SKM-1 treated with dmso at 0.1 percent for 144 hours (cell line): ENCODE results near the gene VASN.
"Not testable (repeated sequence)": the region's sequence is repeated elsewhere in the genome, so short reads cannot be mapped to it uniquely, and the experiment has no call there.

Source experiments
- DNase-seq: peaks from one replicate; lab custom pipeline; 2025; ENCODE audit not compliant: unreplicated experiment; lab: John Stamatoyannopoulos, UW

VASN gene

DNA sequence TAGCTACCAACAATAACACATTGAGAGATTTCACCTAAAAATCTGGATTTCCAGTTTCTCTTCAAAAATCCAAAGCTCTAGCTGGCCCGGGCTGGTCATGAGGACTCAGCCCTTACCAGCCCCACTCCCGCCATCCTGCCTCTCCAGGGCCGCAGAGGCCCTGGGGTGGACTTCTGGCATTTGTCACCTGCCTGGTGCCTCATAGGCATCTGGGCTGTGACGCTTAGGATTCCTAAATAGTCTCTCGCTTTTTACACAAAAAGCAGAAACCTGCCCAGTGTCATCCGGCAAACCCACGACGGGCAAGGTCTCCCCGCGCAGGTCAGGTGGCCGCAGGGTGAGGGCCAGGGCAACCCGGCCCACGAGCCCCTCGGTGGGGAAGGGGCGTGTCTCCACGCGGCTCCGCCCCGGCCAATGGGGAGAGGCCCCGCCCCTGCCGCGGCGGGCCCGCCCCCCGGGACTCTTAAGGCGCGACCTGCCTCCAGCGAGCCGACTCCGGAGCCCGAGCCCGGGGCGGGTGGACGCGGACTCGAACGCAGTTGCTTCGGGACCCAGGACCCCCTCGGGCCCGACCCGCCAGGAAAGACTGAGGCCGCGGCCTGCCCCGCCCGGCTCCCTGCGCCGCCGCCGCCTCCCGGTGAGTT, at the start of gene VASN:
Gene VASN (plus strand): TSS at position 492 of the 644 bp plus-strand sequence. CDS start 9,030 bp downstream, outside the sequence.
- DNase-seq = no peak

DNA sequence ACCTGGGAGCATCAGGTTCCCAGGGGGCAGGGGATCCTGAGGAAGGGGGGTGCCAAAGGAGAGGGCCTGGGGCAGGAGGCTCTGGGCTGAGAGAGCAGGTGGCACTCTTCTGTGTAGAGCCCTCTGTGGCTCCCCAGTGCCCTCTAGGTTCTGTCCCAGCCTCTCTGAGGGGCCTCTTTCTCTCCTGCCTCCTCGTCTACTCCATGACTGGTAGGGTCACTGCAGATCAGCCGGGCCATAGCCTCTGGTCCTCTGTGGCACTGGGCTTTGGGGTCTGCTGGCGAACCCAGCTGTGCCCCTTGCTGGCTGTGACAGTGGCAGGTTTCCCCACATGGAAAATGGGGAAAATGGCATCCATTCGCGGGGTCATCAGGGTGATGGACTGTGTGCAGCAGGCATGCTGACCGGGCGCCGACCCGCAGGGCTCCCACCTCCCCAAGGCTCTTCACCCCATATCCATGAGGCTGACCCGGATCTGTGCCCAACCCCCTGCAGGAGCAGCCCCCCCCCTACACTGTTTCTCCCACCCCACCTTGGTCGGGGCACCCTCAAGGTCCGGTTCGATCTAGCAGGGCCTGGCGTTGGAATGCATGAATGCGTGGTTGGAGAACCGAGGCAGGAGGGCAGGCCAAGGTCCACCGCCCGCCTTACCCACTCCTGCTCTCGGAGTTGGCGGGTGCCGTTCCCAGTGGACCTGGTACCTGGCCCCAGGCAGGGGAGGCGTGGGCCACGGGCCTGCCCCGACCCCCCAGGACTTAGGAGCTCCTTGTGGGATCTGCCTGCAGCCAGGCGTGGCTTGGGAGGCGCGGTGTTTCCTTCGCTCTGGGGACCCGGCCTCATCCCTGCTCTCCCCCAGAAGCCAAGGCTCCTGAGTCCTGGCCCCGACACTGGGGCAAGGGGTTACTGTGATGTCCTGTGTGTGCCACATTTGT, 49.3 kb upstream of the VASN start:
- no peak for DNase-seq

DNA sequence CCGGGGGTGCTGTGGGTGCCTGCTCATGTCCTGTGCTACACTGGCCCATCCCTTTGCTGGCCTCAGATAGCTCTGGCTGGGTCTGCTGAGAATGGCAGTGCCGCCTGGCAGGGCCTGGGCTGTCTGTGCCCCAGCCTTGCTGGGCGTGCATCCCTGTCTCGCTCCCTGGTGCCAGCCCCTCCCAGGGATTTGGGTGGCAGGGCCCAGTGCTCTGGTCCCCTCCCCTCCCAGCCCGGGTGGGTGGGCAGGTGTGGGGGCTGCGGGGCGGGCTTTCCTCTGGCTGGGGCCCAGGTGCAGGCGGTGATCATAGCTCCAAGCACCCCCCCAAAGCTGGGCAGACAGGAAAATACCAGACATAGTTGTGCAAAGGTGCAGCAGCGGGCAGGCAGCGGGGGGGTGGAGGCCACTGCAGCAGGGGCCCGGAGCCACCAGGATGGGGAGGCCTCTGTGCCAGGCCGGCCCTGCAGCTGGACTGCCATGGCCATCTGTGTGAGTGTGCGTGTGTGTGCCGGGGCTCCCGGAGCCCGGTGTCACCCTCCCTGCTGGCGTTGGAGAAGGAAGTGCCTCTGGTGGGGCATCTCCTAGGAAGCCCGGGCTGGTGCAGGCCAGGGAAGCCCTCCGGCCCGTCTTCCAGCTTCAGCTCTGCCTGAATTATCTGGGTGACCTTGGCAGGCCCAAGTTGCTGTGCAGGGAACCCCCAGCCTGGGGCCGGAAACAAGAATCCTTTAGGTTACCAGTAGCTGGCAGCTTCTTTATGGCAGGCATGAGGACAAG, 48.4 kb upstream of the VASN start:
- DNase-seq = no peak

DNA sequence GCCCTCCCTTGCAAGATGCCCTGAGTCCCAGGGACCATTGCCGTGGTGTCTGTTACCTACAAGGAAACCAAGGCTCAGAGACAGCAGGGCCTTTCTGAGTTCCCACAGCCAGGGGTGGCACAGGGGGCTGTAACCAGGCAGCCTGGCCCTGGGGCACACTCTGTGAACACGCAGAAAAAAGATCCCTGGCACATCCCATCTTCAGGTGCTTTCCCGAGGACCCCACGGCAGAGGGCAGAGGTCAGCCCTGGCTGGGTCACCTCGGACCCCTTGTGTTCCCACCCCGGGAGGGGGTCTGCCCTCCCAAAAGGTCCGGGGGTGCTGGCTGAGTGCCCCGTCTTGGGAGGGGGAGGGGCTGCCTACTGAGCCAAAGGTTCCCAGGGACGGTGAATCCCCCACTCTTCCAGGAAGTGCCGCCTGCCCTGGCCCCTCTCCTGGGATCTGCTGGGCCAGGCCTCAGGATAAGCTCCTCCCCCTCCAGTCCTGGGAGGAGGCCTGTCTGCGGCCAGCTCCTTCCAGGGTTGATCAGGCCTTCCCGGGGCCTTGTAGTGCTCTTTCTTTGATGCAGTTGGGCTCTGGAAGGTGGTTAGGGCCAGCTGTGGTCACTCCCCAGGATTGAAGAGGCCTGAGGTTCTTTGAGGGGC, 47.7 kb upstream of the VASN start:
- DNase-seq = no peak

DNA sequence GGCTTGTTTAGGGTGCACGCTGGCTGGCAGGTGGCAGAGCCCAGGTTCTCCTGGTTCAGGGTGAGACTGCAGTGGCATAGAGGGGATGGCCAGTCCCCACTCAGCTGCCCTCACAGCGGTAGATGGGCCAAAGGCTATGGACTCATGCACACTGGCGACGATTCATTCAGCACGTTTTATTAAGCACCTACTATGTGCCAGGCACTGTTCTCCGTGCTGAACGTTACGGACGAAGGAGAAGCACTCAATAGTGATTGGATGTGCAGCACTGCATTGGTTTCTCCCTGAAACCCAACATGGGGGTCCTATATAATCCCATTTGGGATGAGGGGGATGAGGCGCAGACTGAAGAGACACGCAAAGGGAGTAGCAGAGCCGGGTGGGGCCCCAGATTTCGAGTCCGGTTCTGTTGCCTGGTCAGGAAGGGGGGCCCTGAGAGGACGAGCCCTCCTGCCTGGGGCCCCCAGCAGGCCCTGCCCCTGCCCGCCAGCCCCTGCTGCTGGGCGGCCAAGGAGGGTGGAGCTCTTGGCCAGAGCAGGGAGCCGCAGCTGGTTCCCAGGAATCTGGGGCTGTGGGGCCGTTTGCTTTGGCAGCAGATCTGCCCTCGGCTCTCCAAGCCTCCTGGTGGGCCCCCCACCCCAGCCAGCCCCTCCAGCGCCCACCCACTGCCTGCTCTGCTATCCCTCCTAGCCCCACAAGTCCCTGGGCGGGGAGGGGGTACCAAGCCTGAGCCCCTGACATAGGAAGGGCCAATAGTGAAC, 47.0 kb upstream of the VASN start:
- DNase-seq = no peak

DNA sequence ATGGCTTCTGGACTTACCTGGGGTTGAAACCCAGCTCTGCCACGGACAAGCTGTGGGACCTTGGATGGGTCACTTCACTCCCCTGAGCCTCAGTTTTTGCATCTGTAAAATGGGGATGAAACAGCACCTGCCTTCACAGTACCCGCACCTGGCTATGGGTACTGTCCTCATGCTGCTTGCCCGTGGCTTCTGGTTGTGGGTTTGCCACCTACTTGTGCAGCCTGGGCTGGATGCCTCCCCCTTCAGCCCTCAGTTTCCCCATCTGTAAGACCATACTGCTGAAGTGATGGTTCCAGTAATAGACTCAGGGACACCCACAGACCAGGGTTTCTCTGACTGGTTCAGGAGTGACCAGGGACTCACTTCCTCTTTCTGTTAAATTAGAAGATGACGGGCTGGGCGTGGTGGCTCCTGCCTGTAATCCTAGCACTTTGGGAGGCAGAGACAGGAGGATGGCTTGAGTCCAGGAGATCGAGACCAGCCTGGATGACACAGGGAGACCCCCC, 46.3 kb upstream of the VASN start:
- DNase-seq = peak; percentile 63

DNA sequence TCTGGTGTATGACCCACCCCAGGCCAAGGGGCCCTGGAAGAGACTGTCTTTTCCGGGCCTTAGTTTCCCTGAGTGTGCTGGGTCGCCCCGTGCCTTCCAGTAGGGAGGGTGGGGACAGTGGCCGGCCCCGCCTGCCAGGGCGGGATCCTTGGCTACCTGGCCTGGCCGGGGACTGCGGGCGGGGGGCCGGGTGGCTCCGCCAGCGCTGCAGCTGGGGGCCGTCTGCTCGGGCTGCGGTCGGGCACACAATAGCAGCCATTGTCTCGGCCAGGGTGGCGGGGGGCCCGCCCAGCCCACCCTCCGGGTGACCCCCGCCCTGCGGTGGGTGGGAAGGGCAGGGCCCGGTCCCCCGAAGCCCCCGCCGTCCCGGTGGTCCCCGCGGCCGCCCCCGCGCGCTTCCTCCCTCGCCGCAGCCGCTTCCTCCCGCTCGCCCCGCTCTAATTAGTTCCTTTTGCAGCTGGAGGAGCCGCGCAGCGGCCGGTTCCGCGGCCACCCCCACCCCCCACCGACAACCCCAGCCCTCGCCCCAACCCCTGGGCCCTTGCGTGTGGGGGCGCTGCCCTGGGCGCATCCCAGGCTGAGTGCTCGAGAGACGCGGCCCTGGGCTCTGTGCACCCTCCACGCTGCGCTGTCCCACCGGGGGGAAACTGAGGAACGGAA, 44.1 kb upstream of the VASN start:
- DNase-seq = no peak

DNA sequence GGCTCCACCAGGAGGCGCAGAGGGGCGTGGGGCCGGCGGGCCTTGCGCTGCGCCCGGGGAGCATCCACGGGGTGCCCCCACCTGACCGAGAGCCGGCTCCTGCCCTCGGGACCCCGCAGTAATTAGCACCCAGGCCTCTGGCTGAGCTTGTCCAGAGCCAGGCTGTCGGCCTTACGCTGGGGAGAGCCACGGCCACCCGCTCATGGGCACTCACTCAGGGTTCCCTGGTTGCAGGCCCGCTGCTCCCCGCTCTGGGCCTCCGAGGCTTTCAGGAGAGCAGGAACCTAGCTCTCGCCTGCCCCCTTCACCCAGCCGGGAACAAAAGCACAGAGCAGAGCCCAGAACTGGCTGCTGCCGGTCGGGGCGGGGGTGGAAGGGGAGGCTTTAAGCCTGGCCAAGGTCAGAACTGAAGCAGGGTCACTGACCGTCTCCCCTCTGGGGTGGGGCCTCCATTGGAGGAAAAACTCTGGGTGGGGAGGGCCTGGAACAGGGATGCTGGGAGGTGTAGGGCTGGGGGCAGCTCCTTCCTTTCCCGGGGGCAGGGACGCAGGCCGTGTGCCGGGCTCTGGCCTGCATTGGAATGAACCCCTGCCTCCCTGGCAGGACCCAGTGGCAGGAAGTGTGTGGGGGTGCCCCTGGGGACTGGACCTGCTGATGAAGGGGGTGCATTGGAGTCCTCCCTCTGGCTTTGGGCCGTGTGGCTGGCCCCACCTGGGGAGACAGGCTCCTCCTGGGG, 43.4 kb upstream of the VASN start:
- DNase-seq = peak; percentile 71

DNA sequence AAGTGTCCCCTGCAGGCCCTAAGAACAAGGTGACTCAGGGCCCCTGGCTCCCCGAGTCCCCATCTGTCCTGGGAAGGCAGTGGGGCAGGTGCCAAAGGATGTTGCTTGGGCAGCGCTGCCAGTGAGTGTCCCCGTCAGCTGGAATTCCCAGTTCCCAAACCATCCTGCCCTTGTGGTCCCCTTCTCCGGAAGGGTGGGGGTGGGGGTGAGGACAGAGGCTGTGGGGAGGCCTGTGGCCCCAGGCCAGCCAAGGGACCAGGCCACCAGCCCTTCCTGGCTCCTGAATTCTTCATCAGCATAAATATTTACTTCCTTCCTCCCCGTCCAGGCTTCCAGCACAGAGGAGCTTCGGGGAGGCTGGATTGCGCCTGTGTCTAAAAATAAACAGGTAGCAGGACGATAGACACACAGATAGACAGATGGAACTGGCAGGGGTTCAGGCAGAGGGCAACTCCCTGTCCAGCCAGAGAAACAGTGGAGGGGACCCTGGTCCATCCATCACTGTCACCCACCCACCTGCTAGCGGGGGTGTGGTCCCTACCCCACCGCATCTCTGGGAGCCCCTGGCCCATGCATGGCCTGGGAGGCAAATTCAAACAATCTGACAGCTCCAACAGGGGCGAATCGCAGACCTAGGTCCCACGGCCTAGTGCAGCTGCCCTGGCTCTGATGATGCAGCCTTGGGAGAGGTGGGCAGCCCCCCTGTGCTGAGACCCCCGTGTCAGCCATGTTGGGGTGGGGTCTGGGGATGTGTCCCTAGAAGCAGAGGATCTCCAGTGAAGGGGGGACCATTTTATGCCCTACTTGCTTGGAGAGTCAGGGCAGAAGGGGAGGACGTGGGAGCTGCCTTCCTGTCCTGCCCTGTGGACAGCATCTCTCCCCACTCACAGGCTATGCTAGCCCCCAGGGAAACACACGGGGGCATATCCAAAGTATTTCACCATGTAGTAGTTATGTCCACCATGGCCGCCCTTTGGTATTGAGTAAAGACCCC, 42.6 kb upstream of the VASN start:
- DNase-seq = no peak

DNA sequence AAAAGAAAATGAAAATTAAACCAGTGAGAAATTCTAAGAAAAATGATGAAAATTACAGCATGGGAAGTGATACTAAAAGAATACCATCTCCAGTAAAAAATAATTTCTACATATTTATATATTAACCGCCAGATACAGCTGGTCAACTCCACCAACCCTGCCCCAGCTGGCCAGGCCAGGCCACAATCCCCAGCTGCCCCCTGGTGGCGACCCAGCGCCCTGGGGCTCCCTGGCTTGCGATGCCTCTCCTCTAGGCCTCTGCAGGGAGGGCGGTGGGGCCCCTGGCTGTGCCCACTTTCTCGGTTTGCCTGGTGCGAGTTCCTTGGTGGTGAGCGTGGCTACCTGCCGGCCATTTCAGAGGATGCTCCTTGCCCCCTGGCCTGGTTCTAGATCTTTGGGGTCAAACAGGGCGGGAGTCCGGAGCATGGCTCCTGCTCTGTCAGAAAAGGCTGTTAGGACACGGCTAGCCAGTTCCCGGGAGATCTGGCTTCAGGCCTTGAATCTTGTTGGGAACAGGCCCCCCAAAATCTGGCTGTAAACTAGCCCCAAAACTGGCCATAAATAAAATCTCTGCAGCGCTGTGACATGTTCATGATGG, 41.3 kb upstream of the VASN start:
- peak; percentile 46 for DNase-seq

DNA sequence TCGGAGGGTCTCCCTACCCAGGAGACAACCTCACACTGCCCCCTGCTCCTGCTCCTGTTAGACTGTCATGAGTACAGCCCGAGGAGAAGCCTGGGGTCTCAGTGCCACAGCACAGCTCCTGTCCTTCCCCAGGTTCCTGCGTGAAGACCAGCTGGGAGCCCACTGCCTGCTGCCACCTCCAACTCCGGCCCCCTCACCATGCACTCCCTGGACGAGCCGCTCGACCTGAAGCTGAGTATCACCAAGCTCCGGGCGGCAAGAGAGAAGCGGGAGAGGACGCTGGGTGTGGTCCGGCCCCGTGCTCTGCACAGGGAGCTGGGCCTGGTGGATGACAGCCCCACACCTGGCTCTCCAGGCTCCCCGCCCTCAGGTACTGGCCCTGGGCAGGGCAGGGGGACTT, 39.6 kb upstream of the VASN start:
- no peak for DNase-seq

DNA sequence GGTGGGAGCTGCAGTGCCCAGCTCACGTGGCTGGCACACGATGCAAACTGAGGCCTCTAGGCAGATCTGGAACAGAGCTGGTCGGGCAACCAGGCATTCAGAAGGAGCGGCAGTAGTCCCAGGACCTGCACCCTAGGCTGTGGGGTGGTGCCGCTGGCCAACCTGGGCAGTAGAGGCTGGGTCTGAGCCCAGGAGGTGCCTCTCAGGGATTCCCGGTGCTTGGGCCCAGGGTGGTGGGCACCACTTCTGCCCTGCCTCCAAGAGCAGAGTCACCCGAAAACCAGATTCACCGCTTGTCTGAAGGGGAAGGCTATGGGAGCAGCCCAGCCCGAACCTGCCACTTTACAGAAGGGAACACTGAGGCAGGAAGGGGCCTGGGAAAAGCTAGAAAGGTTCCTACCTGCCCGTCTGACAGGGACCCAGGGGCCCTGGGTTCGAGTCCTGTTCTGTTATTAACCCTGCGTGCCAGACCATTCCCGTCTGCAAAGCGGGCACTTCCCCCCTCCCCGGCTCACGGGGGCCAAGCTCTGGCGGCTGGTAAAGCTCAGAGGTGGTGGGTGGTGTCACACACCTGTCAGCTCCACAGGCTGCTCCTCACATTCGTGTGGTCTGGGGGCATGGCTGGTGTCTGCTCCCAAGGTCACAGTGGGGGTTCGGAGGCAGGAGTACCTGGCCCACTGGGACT, 38.9 kb upstream of the VASN start:
- no peak for DNase-seq

DNA sequence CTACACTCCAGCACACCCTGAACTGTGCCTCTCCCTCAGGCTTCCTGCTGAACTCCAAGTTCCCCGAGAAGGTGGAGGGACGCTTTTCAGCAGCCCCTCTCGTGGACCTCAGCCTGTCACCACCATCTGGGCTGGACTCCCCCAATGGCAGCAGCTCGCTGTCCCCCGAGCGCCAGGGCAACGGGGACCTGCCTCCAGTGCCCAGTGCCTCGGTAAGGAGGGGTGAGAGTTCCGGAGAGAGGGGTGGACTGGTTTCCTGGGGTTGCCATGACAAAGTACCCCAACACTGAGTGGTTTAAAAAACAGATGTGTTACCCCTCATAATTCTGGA, 38.4 kb upstream of the VASN start:
- no peak for DNase-seq

DNA sequence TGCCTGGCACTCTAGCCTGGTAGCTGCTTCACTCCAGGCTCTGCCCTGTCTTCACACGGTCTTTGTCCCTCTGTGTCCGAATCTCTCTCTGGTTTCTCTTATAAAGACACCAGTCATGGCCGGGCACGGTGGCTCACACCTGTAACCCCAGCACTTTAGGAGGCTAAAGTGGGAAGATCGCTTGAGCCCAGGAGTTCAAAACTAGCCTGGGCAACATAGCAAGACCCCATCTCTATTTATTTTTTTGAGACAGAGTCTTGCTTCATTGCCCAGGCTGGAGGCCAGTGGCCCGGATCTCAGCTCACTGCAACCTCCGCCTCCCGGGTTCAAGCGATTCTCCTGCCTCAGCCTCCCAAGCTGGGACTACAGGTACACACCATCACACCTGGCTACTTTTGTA, 37.9 kb upstream of the VASN start:
- DNase-seq = not testable (repeated sequence)

DNA sequence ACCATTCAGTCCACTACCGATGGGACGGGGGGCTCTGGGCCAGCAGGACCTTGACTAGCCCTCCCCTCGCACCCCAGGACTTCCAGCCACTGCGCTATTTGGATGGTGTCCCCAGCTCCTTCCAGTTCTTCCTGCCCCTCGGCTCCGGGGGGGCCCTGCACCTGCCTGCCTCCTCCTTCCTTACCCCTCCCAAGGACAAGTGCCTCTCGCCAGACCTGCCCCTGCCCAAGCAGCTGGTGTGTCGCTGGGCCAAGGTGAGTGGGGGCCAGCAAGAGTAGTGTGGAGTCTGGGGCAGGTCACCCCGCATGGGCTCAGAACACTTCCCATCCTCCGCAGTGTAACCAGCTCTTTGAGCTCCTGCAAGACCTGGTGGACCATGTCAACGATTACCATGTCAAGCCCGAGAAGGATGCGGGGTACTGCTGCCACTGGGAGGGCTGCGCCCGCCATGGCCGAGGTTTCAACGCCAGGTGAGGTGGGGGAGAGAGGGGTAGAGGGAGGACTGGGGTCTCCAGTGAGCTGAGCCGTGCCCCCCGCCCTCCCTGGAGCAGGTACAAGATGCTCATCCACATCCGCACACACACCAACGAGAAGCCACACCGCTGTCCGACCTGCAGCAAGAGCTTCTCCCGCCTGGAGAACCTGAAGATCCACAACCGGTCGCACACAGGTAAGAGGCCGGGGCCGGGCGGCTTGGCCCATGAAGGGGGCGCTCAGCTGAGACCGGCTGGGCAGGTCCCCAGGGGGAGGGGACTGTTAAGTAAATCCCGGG, 36.7 kb upstream of the VASN start:
- no peak for DNase-seq
